Type B pancreatic cell (in vitro differentiated cells): ENCODE results near the gene E2F3. TPM values are rescaled to one million over a fixed set of nuclear protein-coding genes. Genes with fewer than 3 reads are reported as not detected.
A peak's percentile ranks its signal among the peaks of the same experiment; 100 is the strongest.

Source experiments
- DNase-seq: peaks from one replicate; pipeline ENCODE4 v3.0.0; 2021; ENCODE audit warnings: mixed read lengths; ENCODE audit not compliant: unreplicated experiment; ENCODE audit errors: extremely low spot score
- H3K27ac Mint-ChIP-seq: 2 replicates; pipeline ENCODE4 v1.8.0; 2021; ENCODE audit warnings: mild to moderate bottlenecking, mixed read lengths
- H3K27me3 Mint-ChIP-seq: 2 replicates; pipeline ENCODE4 v1.8.0; 2021; ENCODE audit warnings: mixed read lengths
- H3K36me3 Mint-ChIP-seq: 2 replicates; pipeline ENCODE4 v1.8.0; 2021; ENCODE audit warnings: mixed read lengths
- H3K4me1 Mint-ChIP-seq: one replicate; pipeline ENCODE4 v1.8.0; 2021; ENCODE audit warnings: mixed read lengths; ENCODE audit not compliant: unreplicated experiment
- H3K4me3 Mint-ChIP-seq: 2 replicates; pipeline ENCODE4 v1.8.0; 2021; ENCODE audit warnings: mild to moderate bottlenecking, mixed read lengths
- H3K9me3 Mint-ChIP-seq: 2 replicates; pipeline ENCODE4 v1.8.0; 2021; ENCODE audit warnings: mixed read lengths
- CTCF ChIP-seq: fragments of 200-600 bp; sonication (generic); conservative IDR thresholded peaks from 2 replicates; pipeline ENCODE4 v1.5.0; 2021; ENCODE audit warnings: antibody characterized with exemption, mild to moderate bottlenecking
- total RNA-seq: library from RNA; stranded (reverse); gene quantifications from 2 replicates; pipeline ENCODE4 v1.2.1, GENCODE V29; 2021; ENCODE audit warnings: low replicate concordance

The E2F3 gene
- total RNA-seq, 1 donor from 2014 or later, result 21.0 TPM

DNA sequence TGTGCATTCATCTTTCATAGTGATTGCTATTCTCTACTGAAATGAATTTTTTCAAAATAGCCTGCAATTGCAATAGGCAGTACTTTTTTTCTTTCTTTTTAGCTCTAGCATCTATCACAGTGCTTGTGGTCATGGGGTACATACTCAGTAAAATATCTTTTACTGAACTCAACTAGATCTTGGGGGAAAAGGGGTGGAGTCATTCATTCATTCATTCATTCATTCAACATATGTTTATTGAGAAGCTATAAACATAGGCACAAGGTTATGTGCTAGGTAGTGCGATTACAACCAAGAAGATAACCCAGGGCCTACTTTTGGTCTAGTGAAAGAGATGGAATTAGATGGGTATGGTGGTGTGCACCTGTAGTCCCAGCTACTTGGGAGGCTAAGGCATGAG, 131.2 kb downstream of the E2F3 start:
- no peak for TF ChIP-seq CTCF
- H3K4me1 Mint-ChIP-seq, result peaks cover 30% of the 10 kb centered on the region
- no peaks in the 10 kb centered on the region for H3K36me3 Mint-ChIP-seq
- H3K9me3 Mint-ChIP-seq, result no peaks in the 10 kb centered on the region
- H3K27me3 Mint-ChIP-seq, result no peaks in the 10 kb centered on the region
- no peak for DNase-seq
- no peak overlapping the region for H3K4me3 Mint-ChIP-seq
- H3K27ac Mint-ChIP-seq, result peak overlapping the region; percentile 1

DNA sequence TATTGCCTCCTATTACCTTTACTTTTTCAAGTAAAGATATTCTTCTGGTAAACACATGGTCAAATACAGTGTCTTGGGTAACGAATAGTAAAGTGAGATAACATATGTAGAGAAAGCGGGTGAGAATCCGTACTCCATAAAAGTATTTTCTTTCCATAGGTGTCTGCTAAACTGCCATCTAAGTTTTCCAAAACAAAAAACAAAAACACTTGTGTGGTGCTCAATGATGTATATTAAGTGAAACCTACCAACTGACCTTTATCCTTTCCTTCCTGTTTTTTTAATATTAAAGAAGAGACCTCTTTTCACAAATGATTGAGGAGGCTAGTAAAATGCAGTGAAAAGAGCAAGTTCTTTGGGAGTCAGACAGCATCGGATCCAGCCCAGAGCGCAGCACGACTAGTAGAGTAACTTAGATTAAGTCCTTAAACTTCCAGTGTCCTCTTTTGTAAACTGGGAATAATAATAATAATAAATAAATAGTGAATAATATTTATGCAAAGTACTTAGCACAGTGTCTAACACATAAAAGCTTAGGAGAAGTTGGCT, 132.1 kb downstream of the E2F3 start:
- no peak for DNase-seq
- Mint-ChIP-seq H3K4me1 (peaks cover 22% of the 10 kb centered on the region), H3K9me3 (no peaks in the 10 kb centered on the region), H3K27ac (peak overlapping the region; percentile 96), H3K4me3 (peak overlapping the region; percentile 99), H3K27me3 (no peaks in the 10 kb centered on the region), H3K36me3 (peaks cover 3% of the 10 kb centered on the region)
- no peak for TF ChIP-seq CTCF

DNA sequence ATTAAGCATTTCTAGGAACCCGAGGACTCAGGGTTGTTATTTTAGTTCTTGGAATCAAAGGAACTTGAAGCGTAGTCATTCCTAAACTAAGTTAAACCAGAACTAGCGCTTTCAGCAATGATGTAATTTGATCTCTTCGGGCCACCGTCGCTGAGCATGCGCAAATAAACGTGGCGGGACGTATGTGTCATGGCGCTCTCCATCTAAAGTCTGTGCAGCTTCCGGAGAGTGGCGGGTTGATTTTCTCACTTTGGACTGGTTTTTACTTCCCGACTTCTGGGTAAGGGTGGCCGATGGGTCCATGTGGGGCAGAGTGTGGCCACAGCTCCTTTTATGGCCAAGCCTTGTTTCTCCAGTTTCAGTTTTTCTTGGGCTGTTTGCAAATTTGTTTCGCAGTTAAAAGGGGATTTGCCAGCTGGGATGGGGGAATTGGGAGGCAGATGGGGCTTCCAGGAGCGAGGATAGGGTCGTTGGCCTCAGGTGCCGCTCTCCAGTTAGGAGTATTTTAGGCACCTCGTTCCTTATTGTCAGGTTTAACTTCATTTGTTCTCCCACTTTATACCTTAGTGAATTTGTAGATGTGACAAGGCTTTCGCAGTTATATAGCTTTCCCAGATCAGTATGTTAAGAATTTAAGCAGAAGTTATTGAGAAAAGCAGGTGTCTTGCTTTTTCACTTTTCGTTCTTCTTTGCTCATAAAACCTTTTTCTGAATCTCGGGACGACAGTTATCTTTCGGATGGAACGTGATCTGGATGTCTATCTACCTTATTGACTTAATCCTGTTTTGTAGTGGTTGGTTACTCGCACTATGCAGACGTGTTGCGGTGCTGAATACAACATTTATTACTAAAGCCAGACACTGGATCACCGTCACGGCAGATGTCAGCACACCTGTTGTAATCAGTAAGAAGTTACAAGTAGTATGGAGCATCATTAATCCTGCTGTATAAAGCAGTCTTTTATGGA, 132.9 kb downstream of the E2F3 start, which contains the start of gene CDKAL1:
Gene CDKAL1 (plus strand): TSS at position 163 of the 968 bp plus-strand sequence. CDS start 11,894 bp downstream, outside the sequence.
- no peaks in the 10 kb centered on the region for H3K9me3 Mint-ChIP-seq
- TF ChIP-seq CTCF, result no peak
- peaks cover 22% of the 10 kb centered on the region for H3K4me1 Mint-ChIP-seq
- peaks cover 7% of the 10 kb centered on the region for H3K36me3 Mint-ChIP-seq
- peak; percentile 82 for DNase-seq
- no peaks in the 10 kb centered on the region for H3K27me3 Mint-ChIP-seq
- H3K27ac Mint-ChIP-seq, result peak within 1 kb of the TSS; percentile 96
- H3K4me3 Mint-ChIP-seq, result peak within 1 kb of the TSS; percentile 99

DNA sequence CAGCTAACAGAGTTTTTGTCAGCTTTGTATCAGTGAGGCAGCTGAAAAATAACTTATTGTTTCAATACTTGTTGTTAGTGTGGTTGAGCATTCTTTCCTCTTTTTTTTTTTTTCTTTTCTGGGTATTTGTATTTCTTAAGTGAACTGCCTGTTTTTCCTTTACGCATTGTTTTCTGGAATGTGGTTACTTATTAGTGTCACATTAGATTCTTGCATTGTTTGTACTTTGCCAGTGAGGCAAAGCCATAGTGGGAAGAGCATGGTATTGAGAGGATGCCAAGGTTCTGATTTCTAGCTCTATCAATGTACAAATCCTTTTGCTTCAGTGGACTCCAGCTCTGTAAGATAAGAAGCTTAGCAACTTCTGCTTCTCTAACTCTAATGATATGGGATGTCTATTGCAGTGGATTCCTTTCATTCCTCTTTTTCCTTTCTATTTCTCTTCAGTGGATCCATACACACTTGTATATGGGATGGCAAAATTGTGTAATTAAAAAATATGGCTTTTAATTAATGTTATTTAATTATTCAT, 136.5 kb downstream of the E2F3 start:
- H3K27ac Mint-ChIP-seq, result no peak overlapping the region
- peaks cover 26% of the 10 kb centered on the region for H3K36me3 Mint-ChIP-seq
- peak overlapping the region; percentile 47 for H3K4me3 Mint-ChIP-seq
- TF ChIP-seq CTCF, result no peak
- no peaks in the 10 kb centered on the region for H3K9me3 Mint-ChIP-seq
- H3K27me3 Mint-ChIP-seq, result no peaks in the 10 kb centered on the region
- no peak for DNase-seq
- H3K4me1 Mint-ChIP-seq, result peaks cover 22% of the 10 kb centered on the region

GRCh38 chr6:20538907-20539306, 137.2 kb downstream of the E2F3 start:
- no peaks in the 10 kb centered on the region for H3K9me3 Mint-ChIP-seq
- no peak for DNase-seq
- peaks cover 26% of the 10 kb centered on the region for H3K36me3 Mint-ChIP-seq
- peak overlapping the region; percentile 1 for H3K27ac Mint-ChIP-seq
- no peak for TF ChIP-seq CTCF
- peaks cover 20% of the 10 kb centered on the region for H3K4me1 Mint-ChIP-seq
- H3K4me3 Mint-ChIP-seq, result no peak overlapping the region
- H3K27me3 Mint-ChIP-seq, result no peaks in the 10 kb centered on the region
